Neural progenitor cell (in vitro differentiated cells): Measurements from ENCODE around the gene TDRD9. TPM values are rescaled to one million over a fixed set of nuclear protein-coding genes. Genes with fewer than 3 reads are reported as not detected.

Source experiments
- DNase-seq: peaks from one replicate; pipeline ENCODE4 v3.0.0-alpha.2; 2016; ENCODE audit warnings: low spot score
- H2AFZ ChIP-seq: fragments of 200-600 bp; sonication (generic); replicated peaks from 2 replicates; pipeline ENCODE4 v1.6.1; 2016; ENCODE audit warnings: antibody characterized with exemption
- H3F3A ChIP-seq: fragments of 200-600 bp; sonication (generic); 2 replicates; pipeline ENCODE4 v1.6.1; 2016; ENCODE audit warnings: antibody characterized with exemption, low read depth
- H3K27ac ChIP-seq: fragments of 200-600 bp; sonication (generic); 2 replicates; pipeline ENCODE4 v1.5.1; 2016; ENCODE audit warnings: mild to moderate bottlenecking
- H3K27me3 ChIP-seq: fragments of 200-600 bp; sonication (generic); 2 replicates; pipeline ENCODE4 v1.6.1; 2016; ENCODE audit warnings: mild to moderate bottlenecking, moderate library complexity
- H3K36me3 ChIP-seq: fragments of 200-600 bp; sonication (generic); 2 replicates; pipeline ENCODE4 v1.5.1; 2016
- H3K4me1 ChIP-seq: fragments of 200-600 bp; sonication (generic); 2 replicates; pipeline ENCODE4 v1.6.1; 2016; ENCODE audit warnings: mixed run types
- H3K4me2 ChIP-seq: fragments of 200-600 bp; sonication (generic); 2 replicates; pipeline ENCODE4 v1.6.1; 2016
- H3K4me3 ChIP-seq: fragments of 200-600 bp; sonication (generic); 2 replicates; pipeline ENCODE4 v1.5.1; 2016
- H3K79me2 ChIP-seq: fragments of 200-600 bp; sonication (generic); 2 replicates; pipeline ENCODE4 v1.6.1; 2016; ENCODE audit warnings: low read depth
- H3K9ac ChIP-seq: fragments of 200-600 bp; sonication (generic); 2 replicates; pipeline ENCODE4 v1.6.1; 2016
- H3K9me3 ChIP-seq: fragments of 200-600 bp; sonication (generic); 2 replicates; pipeline ENCODE4 v1.5.1; 2016; ENCODE audit warnings: low read depth
- H4K20me1 ChIP-seq: fragments of 200-600 bp; sonication (generic); 2 replicates; pipeline ENCODE4 v1.6.1; 2016; ENCODE audit warnings: low read depth
- H3K27ac Mint-ChIP-seq: 3 replicates; pipeline ENCODE4 v1.8.0; 2021; ENCODE audit warnings: mixed read lengths
- H3K27me3 Mint-ChIP-seq: 2 replicates; pipeline ENCODE4 v1.8.0; 2022; ENCODE audit warnings: low read depth, mild to moderate bottlenecking, inconsistent platforms, moderate library complexity, mixed read lengths; ENCODE audit not compliant: insufficient read depth
- H3K36me3 Mint-ChIP-seq: 3 replicates; pipeline ENCODE4 v1.8.0; 2021; ENCODE audit warnings: mixed read lengths
- H3K4me1 Mint-ChIP-seq: 3 replicates; pipeline ENCODE4 v1.8.0; 2021; ENCODE audit warnings: mixed read lengths
- H3K4me3 Mint-ChIP-seq: 3 replicates; pipeline ENCODE4 v1.8.0; 2021; ENCODE audit warnings: mild to moderate bottlenecking, moderate library complexity, mixed read lengths
- H3K9me3 Mint-ChIP-seq: 3 replicates; pipeline ENCODE4 v1.8.0; 2020; ENCODE audit warnings: mixed read lengths
- CTCF ChIP-seq: fragments of 200-600 bp; sonication (generic); IDR thresholded peaks from 2 replicates; pipeline ENCODE4 v1.5.1; 2017; ENCODE audit warnings: antibody characterized with exemption, mild to moderate bottlenecking
- EZH2 ChIP-seq: fragments of 200-600 bp; sonication (generic); IDR thresholded peaks from 2 replicates; pipeline ENCODE4 v1.6.1; 2017; ENCODE audit warnings: antibody characterized with exemption, mild to moderate bottlenecking, moderate library complexity
- EZH2phosphoT487 ChIP-seq: fragments of 200-600 bp; sonication (generic); IDR thresholded peaks from 2 replicates; pipeline ENCODE4 v1.6.1; 2017; ENCODE audit warnings: antibody characterized with exemption
- total RNA-seq: library from RNA; depleted of rRNA; stranded (reverse); fragments of >200 nt; gene quantifications from 2 replicates; pipeline ENCODE4 v1.2.3, GENCODE V29; 2015; ENCODE audit warnings: low replicate concordance

TDRD9 gene
- total RNA-seq, 1 donor from 2014 or later = not detected

- Histone ChIP-seq H3K4me3 (no peak overlapping the region), H3K9me3 (no peaks in the 10 kb centered on the region), H3K4me2 (no peak overlapping the region), H3F3A (no peaks in the 10 kb centered on the region), H3K27me3 (no peaks in the 10 kb centered on the region), H3K79me2 (no peaks in the 10 kb centered on the region), H3K27ac (no peak overlapping the region), H2AFZ (no peak overlapping the region), H3K4me1 (no peaks in the 10 kb centered on the region), H4K20me1 (no peaks in the 10 kb centered on the region), H3K36me3 (no peaks in the 10 kb centered on the region), H3K9ac (no peak overlapping the region)
- H3K27ac Mint-ChIP-seq = no peak overlapping the region
- no peak overlapping the region for H3K4me3 Mint-ChIP-seq
- no peaks in the 10 kb centered on the region for H3K4me1 Mint-ChIP-seq
- peaks cover 3% of the 10 kb centered on the region for H3K27me3 Mint-ChIP-seq
- H3K9me3 Mint-ChIP-seq = peaks cover 4% of the 10 kb centered on the region
- TF ChIP-seq EZH2 (no peak), EZH2phosphoT487 (no peak), CTCF (no peak)
- DNase-seq = no peak
- no peaks in the 10 kb centered on the region for H3K36me3 Mint-ChIP-seq
These were observed 30.9 kb upstream of the TDRD9 start for GRCh38 chr14:103897075-103897947.

DNA sequence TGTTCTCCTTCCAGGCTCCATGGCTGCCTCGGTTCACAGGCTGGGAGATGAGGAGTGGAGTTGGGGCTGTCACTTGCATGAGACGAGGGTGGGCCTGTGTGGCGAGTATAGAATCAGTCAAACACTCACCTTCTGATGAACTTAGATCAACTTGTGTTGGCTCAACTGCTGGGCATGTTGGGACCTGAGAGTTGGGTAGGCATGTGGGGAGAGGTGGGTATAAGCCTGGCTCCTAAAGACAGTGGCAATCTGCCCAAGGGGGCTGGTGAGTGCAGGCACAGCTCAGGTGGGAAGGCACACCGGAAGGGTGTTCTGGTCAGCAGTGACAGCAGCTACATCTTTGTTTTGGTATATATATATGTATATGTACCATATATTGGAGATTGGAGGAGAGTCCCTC is 30.1 kb upstream of the TDRD9 start:
- H3K4me3 ChIP-seq = no peak overlapping the region
- H3K9me3 ChIP-seq = no peaks in the 10 kb centered on the region
- TF ChIP-seq EZH2phosphoT487 = no peak
- no peak for TF ChIP-seq EZH2
- TF ChIP-seq CTCF = no peak
- H3F3A ChIP-seq = no peaks in the 10 kb centered on the region
- H3K79me2 ChIP-seq = no peaks in the 10 kb centered on the region
- no peaks in the 10 kb centered on the region for H3K4me1 ChIP-seq
- Mint-ChIP-seq H3K4me3 (no peak overlapping the region), H3K4me1 (no peaks in the 10 kb centered on the region), H3K9me3 (peaks cover 4% of the 10 kb centered on the region), H3K27me3 (peaks cover 3% of the 10 kb centered on the region), H3K36me3 (no peaks in the 10 kb centered on the region), H3K27ac (no peak overlapping the region)
- H4K20me1 ChIP-seq = no peaks in the 10 kb centered on the region
- no peak for DNase-seq
- H3K9ac ChIP-seq = no peak overlapping the region
- H3K27ac ChIP-seq = no peak overlapping the region
- no peaks in the 10 kb centered on the region for H3K36me3 ChIP-seq
- H3K27me3 ChIP-seq = no peaks in the 10 kb centered on the region
- H3K4me2 ChIP-seq = no peak overlapping the region
- no peak overlapping the region for H2AFZ ChIP-seq

GRCh38 chr14:103898711-103899110 is 29.5 kb upstream of the TDRD9 start:
- H3K36me3 ChIP-seq = no peaks in the 10 kb centered on the region
- H3K4me3 ChIP-seq = no peak overlapping the region
- H3K9ac ChIP-seq = no peak overlapping the region
- peaks cover 4% of the 10 kb centered on the region for H3K9me3 Mint-ChIP-seq
- H3K27me3 Mint-ChIP-seq = peaks cover 3% of the 10 kb centered on the region
- no peak overlapping the region for H3K27ac Mint-ChIP-seq
- H3K4me1 ChIP-seq = no peaks in the 10 kb centered on the region
- H3K79me2 ChIP-seq = no peaks in the 10 kb centered on the region
- no peak for TF ChIP-seq EZH2
- no peak for TF ChIP-seq EZH2phosphoT487
- TF ChIP-seq CTCF = no peak
- H3K9me3 ChIP-seq = no peaks in the 10 kb centered on the region
- H3K4me3 Mint-ChIP-seq = no peak overlapping the region
- no peak overlapping the region for H2AFZ ChIP-seq
- no peak overlapping the region for H3K4me2 ChIP-seq
- H3K4me1 Mint-ChIP-seq = no peaks in the 10 kb centered on the region
- no peaks in the 10 kb centered on the region for H3K27me3 ChIP-seq
- no peak for DNase-seq
- H3F3A ChIP-seq = no peaks in the 10 kb centered on the region
- no peaks in the 10 kb centered on the region for H3K36me3 Mint-ChIP-seq
- no peaks in the 10 kb centered on the region for H4K20me1 ChIP-seq
- no peak overlapping the region for H3K27ac ChIP-seq
